Heart right ventricle (tissue), 16 donors: ENCODE measurements around the gene CFI. TPM values are rescaled to one million over a fixed set of nuclear protein-coding genes. Genes with fewer than 3 reads are reported as not detected.

ENCODE experiments used
- ATAC-seq, 8 donors: fragments of 200-7000 bp; cut with Tn5 transposase; one replicate each; pipeline ENCODE4 v1.9.1; 2020; ENCODE audit warnings: mild to moderate bottlenecking in 8 of 8, moderate library complexity in 8 of 8, moderate number of reproducible peaks in 1 of 8
- DNase-seq, 2 donors: peaks; one replicate each; pipeline ENCODE4 v3.0.0-alpha.2; 2020
- H3K27ac ChIP-seq, 10 donors: fragments of 200-600 bp; sonication (generic) in 2 of 10; one replicate each; pipeline versions ENCODE4 v1.5.0 to v1.8.0; 2020 to 2022; ENCODE audit warnings: mild to moderate bottlenecking in 3 of 10
- H3K27me3 ChIP-seq, 7 donors: fragments of 200-600 bp; one replicate each; pipeline ENCODE4 v1.8.0; 2021 to 2022; ENCODE audit warnings: mild to moderate bottlenecking in 2 of 7
- H3K36me3 ChIP-seq, 9 donors: fragments of 200-600 bp; sonication (generic) in 1 of 9; one replicate each; pipeline versions ENCODE4 v1.5.0 to v1.8.0; 2020 to 2022; ENCODE audit warnings: mild to moderate bottlenecking in 2 of 9
- H3K4me1 ChIP-seq, 9 donors: fragments of 200-600 bp; sonication (generic) in 1 of 9; one replicate each; pipeline versions ENCODE4 v1.5.0 to v1.8.0; 2020 to 2022; ENCODE audit warnings: mild to moderate bottlenecking in 4 of 9
- H3K4me3 ChIP-seq, 10 donors: fragments of 200-600 bp; sonication (generic) in 2 of 10; one replicate each; pipeline versions ENCODE4 v1.5.0 to v1.8.0; 2020 to 2022; ENCODE audit warnings: mild to moderate bottlenecking in 7 of 10, moderate library complexity in 2 of 10
- H3K9me3 ChIP-seq, 11 donors: fragments of 200-600 bp in 10 of 11; sonication (generic) in 2 of 11; one replicate each; pipeline versions ENCODE4 v1.5.0 to v1.8.0; 2013 to 2022; ENCODE audit warnings: mild to moderate bottlenecking in 2 of 11, control low read depth in 1 of 11, moderate library complexity in 1 of 11
- WGBS, 2 donors: extraction: QIAGEN DNeasy Blood & Tissue Kit; methylation state at CpG; one replicate each; pipeline ENCODE4 v1.1.7; 2013; ENCODE audit warnings: inconsistent platforms in 1 of 2; 5-methylcytosine and 5-hydroxymethylcytosine counted together
- intact Hi-C, 10 donors: fragments of 100-400 bp; cut with DNase I; formaldehyde crosslinking; loops; one replicate each; pipeline versions ENCODE4 v1.11.1 to v1.14.2; 2022
- polyA plus RNA-seq, 2 donors: library from polyadenylated mRNA; stranded (reverse); fragments of 200-250 nt; gene quantifications; one replicate each; pipeline ENCODE4 v1.2.3, GENCODE V29; 2013
- total RNA-seq, 10 donors: library from RNA; stranded (reverse); fragmentation: NEBNext Ultra II Directional in 3 of 10; extraction: Animal tissue kit (Norgen Biotek cat#: 25700) in 3 of 10; gene quantifications; one replicate each; pipeline versions ENCODE4 v1.2.1 to v1.2.4, GENCODE V29; 2021 to 2023
- TF ChIP-seq, protein P1 (sequence below), 9 donors: fragments of 200-600 bp; sonication (generic) in 2 of 9; IDR thresholded peaks; one replicate each; pipeline versions ENCODE4 v1.5.0 to v1.8.0; 2021 to 2022; ENCODE audit warnings: antibody characterized with exemption in 9 of 9, mild to moderate bottlenecking in 5 of 9, moderate library complexity in 1 of 9
- donor health status: Arrhythmogenic right ventricular cardiomyopathy.
- donor health status: ischemic (EF 13 %, LVEDD 7.1; RV severe dilation, severe dysfunction).
- donor health status: healthy with polysubstance abuse.
- donor health status: DM: no; HTN: yes; CAD: no.
- donor health status: DM: no; HTN: no; CAD: no.
- donor health status: ischemic (EF 25% LVEDD 6.9; RV normal size, moderate dysfunction).
- donor health status: ischemic (EF 25% LVEDD 5.7; RV mildly dilated, moderate dysfunction).
- donor health status: healthy.
- donor health status: DM: yes; HTN: yes; CAD: no.
- donor health status: Ischemic cardiomyopathy.
- donor health status: ischemic (EF 35%, LVEDD 5.7; RV mildly dilated, moderate dysfunction).
- donor health status: nonischemic (EF 11% LVEDD 7.7; RV severe dilation, severe dysfunction).
- donor health status: DM: yes; HTN: yes; CAD: no.
- donor health status: PGD.
- donor health status: ischemic (EF 29% LVEDD 5.4; RV normal size, mild dysfunction).
- donor health status: nonischemic (EF 23%, LVEDD 6.1; RV moderate dilation, normal function).

The CFI gene
- total and polyA plus RNA-seq, 12 donors: 5.2 to 16.6 (median 10.5) TPM

DNA sequence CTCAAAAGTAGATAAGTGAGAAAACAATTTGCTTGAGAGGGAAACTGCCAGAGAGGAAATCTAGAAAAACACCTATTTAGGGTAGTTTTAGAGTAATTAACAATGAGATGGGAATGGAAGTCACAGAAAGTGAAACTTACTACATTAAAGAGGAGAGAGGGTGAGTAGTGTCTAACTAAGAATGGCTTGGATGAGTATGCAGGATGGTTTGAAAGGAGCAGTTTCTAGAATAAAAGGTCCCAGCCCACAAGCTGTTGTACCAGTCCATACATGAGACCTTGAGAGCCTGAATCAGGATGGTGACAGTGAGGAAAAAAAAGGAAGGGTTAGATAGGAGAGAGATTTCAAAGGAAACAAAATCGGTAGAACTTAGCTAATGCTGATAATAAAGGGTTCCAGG lies 15.1 kb upstream of the CFI start:
- no peaks in the 10 kb centered on the region for H3K9me3 ChIP-seq
- peaks cover 0 to 47% (median 8%) of the 10 kb centered on the region in 9 donors for H3K36me3 ChIP-seq
- TF ChIP-seq, protein P1, sequence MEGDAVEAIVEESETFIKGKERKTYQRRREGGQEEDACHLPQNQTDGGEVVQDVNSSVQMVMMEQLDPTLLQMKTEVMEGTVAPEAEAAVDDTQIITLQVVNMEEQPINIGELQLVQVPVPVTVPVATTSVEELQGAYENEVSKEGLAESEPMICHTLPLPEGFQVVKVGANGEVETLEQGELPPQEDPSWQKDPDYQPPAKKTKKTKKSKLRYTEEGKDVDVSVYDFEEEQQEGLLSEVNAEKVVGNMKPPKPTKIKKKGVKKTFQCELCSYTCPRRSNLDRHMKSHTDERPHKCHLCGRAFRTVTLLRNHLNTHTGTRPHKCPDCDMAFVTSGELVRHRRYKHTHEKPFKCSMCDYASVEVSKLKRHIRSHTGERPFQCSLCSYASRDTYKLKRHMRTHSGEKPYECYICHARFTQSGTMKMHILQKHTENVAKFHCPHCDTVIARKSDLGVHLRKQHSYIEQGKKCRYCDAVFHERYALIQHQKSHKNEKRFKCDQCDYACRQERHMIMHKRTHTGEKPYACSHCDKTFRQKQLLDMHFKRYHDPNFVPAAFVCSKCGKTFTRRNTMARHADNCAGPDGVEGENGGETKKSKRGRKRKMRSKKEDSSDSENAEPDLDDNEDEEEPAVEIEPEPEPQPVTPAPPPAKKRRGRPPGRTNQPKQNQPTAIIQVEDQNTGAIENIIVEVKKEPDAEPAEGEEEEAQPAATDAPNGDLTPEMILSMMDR (IDR thresholded peaks at IDR 0.05): no peak
- 50 to 76% methylated on average over 1 of the region's 1 CpG for WGBS, 2 donors
- peaks cover 0 to 25% (median 17%) of the 10 kb centered on the region in 9 donors for H3K4me1 ChIP-seq
- intact Hi-C loops: loop anchor here in 8 of 10 donors (5.0 to 10.0 kb wide), 7 partner anchors 85 to 385 kb away; partner anchors contain the start of genes CASP6 (in 7 of the 8), SEC24B (in 5 of the 8) and PLA2G12A (in 2 of the 8)
- DNase-seq (no peak), ATAC-seq (no peak)
- H3K27ac ChIP-seq: peak overlapping the region in 1 of 10 donors; percentile 90
- peak overlapping the region in 3 of 10 donors; percentile 65 to 85 (median 73) for H3K4me3 ChIP-seq
- H3K27me3 ChIP-seq: no peaks in the 10 kb centered on the region

DNA sequence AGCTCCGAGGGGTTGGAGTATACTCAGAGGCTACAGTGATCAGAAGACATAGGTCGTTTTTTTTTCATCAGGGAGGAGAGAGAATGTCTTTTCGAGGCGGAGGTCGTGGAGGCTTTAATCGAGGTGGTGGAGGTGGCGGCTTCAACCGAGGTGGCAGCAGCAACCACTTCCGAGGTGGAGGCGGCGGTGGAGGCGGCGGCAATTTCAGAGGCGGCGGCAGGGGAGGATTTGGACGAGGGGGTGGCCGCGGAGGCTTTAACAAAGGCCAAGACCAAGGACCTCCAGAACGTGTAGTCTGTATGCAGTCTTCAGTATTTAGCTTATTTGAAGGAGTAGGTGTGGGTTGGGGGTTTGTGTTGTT lies 14.3 kb upstream of the CFI start:
- WGBS, 2 donors: 1% methylated on average over 19 of the region's 19 CpGs
- intact Hi-C loops: loop anchor here in 8 of 10 donors (5.0 to 10.0 kb wide), 7 partner anchors 84 to 384 kb away; partner anchors contain the start of genes CASP6 (in 7 of the 8), SEC24B (in 5 of the 8) and PLA2G12A (in 2 of the 8)
- Histone ChIP-seq H3K36me3 (peaks cover 0 to 38% (median 8%) of the 10 kb centered on the region in 9 donors), H3K9me3 (no peaks in the 10 kb centered on the region), H3K27ac (peak overlapping the region in 9 of 10 donors; percentile 69 to 90 (median 85)), H3K4me1 (peaks cover 0 to 25% (median 17%) of the 10 kb centered on the region in 9 donors), H3K27me3 (no peaks in the 10 kb centered on the region), H3K4me3 (peak overlapping the region; percentile 65 to 94 (median 78))
- TF ChIP-seq, protein P1 (IDR thresholded peaks at IDR 0.05): no peak
- peak in 1 of 8 donors; percentile 10 for ATAC-seq
- peak in 1 of 2 donors; percentile 15 for DNase-seq

GRCh38 chr4:109815151-109816081 lies 13.6 kb upstream of the CFI start, which contains the start of gene GAR1:
GAR1 (plus strand) TSS chr4:109815762; CDS start chr4:109816165, 403 bp downstream.
- intact Hi-C loops: loop anchor here in 9 of 10 donors (2.0 to 10.0 kb wide), 9 partner anchors 83 to 383 kb away; partner anchors contain the start of genes CASP6 (in 8 of the 9), SEC24B (in 6 of the 9) and PLA2G12A (in 2 of the 9)
- Histone ChIP-seq H3K27ac (peak within 1 kb of the TSS in 9 of 10 donors; percentile 69 to 90 (median 85)), H3K4me3 (peak within 1 kb of the TSS; percentile 65 to 94 (median 78)), H3K4me1 (peaks cover 0 to 25% (median 17%) of the 10 kb centered on the region in 9 donors), H3K36me3 (peaks cover 0 to 32% (median 8%) of the 10 kb centered on the region in 9 donors), H3K27me3 (no peaks in the 10 kb centered on the region), H3K9me3 (no peaks in the 10 kb centered on the region)
- WGBS, 2 donors: 0% methylated on average over 53 of the region's 53 CpGs
- TF ChIP-seq, protein P1 (IDR thresholded peaks at IDR 0.05): peak in 1 of 9 donors; percentile 21
- peak; percentile 84 to 90 for DNase-seq
- peak; percentile 98 to 100 (median 100) for ATAC-seq

- Histone ChIP-seq H3K4me3 (no peak overlapping the region), H3K36me3 (no peaks in the 10 kb centered on the region), H3K4me1 (peaks cover 0 to 20% (median 10%) of the 10 kb centered on the region in 9 donors), H3K27me3 (no peaks in the 10 kb centered on the region), H3K9me3 (no peaks in the 10 kb centered on the region), H3K27ac (no peak overlapping the region)
- TF ChIP-seq, protein P1 (IDR thresholded peaks at IDR 0.05): no peak
- DNase-seq: no peak
- 62 to 65% methylated on average over 3 of the region's 3 CpGs for WGBS, 2 donors
- intact Hi-C loops: loop anchor here in 4 of 10 donors (10.0 kb wide), 4 partner anchors 107 to 267 kb away; partner anchors contain the start of gene CASP6 (in 2 of the 4)
- no peak for ATAC-seq
Measured at GRCh38 chr4:109811707-109812106, 9.9 kb upstream of the CFI start.
